Fibroblast of lung (primary cell): ENCODE measurements around the gene PCGF5. TPM values are rescaled to one million over a fixed set of nuclear protein-coding genes. Genes with fewer than 3 reads are reported as not detected.

Experiments used
- DNase-seq, 2 donors: peaks; one replicate each; pipeline versions ENCODE4 v3.0.0 to v3.0.0-alpha.2; 2010; ENCODE audit warnings: low read depth in 2 of 2
- H2AFZ ChIP-seq: 2 replicates; pipeline ENCODE4 v1.5.1; 2012; ENCODE audit warnings: low read length, control low read depth, inconsistent platforms
- H3K27ac ChIP-seq: 2 replicates; pipeline ENCODE4 v1.5.1; 2011; ENCODE audit warnings: low read length, control low read depth; ENCODE audit not compliant: insufficient read depth
- H3K27me3 ChIP-seq: 2 replicates; pipeline ENCODE4 v1.5.1; 2011; ENCODE audit warnings: mild to moderate bottlenecking, low read length; ENCODE audit not compliant: control insufficient read depth, insufficient read depth
- H3K36me3 ChIP-seq: 2 replicates; pipeline ENCODE4 v1.5.1; 2011; ENCODE audit warnings: low read length; ENCODE audit not compliant: control insufficient read depth, insufficient read depth
- H3K4me1 ChIP-seq: 2 replicates; pipeline ENCODE4 v1.5.1; 2011; ENCODE audit warnings: low read length; ENCODE audit not compliant: control insufficient read depth, insufficient read depth; ENCODE audit errors: extremely low read depth
- H3K4me2 ChIP-seq: 2 replicates; pipeline ENCODE4 v1.5.1; 2011; ENCODE audit warnings: low read length, control low read depth; ENCODE audit not compliant: insufficient read depth; ENCODE audit errors: extremely low read depth
- H3K4me3 ChIP-seq, 4 experiments: fragments of 200-600 bp in 1 of 4; sonication (generic) in 1 of 4; replicated peaks in 1 of 4; 2 replicates each; pipeline ENCODE4 v1.5.1; 2011 to 2016; ENCODE audit warnings: low read length in 4 of 4, low read depth in 3 of 4, mild to moderate bottlenecking in 3 of 4, control low read depth in 2 of 4, inconsistent platforms in 1 of 4, mixed read lengths in 1 of 4; ENCODE audit not compliant: insufficient read depth in 1 of 4; ENCODE audit errors: control extremely low read depth in 1 of 4
- H3K79me2 ChIP-seq: 2 replicates; pipeline ENCODE4 v1.5.1; 2012; ENCODE audit warnings: mild to moderate bottlenecking, low read length, inconsistent platforms; ENCODE audit not compliant: control insufficient read depth, insufficient read depth
- H3K9ac ChIP-seq: 2 replicates; pipeline ENCODE4 v1.5.1; 2011; ENCODE audit warnings: mild to moderate bottlenecking, low read length, control low read depth; ENCODE audit not compliant: insufficient read depth
- H3K9me3 ChIP-seq: 2 replicates; pipeline ENCODE4 v1.5.1; 2012; ENCODE audit warnings: low read depth, low read length; ENCODE audit not compliant: control insufficient read depth, insufficient read depth
- H4K20me1 ChIP-seq: 2 replicates; pipeline ENCODE4 v1.5.1; 2011; ENCODE audit warnings: low read length; ENCODE audit not compliant: control insufficient read depth, insufficient read depth; ENCODE audit errors: extremely low read depth
- EZH2 ChIP-seq: IDR thresholded peaks from 2 replicates; pipeline ENCODE4 v1.5.1; 2012; ENCODE audit warnings: low read length, control low read depth, mild to moderate bottlenecking; ENCODE audit errors: missing control alignments
- polyA plus RNA-seq, 2 donors: library from polyadenylated mRNA; depleted of rRNA in 1 of 2; stranded (reverse) in 1 of 2; unstranded in 1 of 2; fragments of >200 nt; gene quantifications; 2 replicates each; pipeline ENCODE4 v1.2.1, GENCODE V29; 2011 to 2012; ENCODE audit warnings: missing spikeins in 1 of 2
- total RNA-seq: library from RNA; depleted of rRNA; stranded (reverse); fragments of >200 nt; gene quantifications from 2 replicates; pipeline ENCODE4 v1.2.1, GENCODE V29; 2014
- TF ChIP-seq, protein P1 (sequence below), 2 donors: IDR thresholded peaks in 1 of 2; conservative IDR thresholded peaks in 1 of 2; 1 replicate in 1 of 2; 2 replicates in 1 of 2; pipeline ENCODE4 v1.5.1; 2011 to 2012; ENCODE audit warnings: low read length in 2 of 2, control low read depth in 1 of 2, inconsistent platforms in 1 of 2, low read depth in 1 of 2, mild to moderate bottlenecking in 1 of 2

The PCGF5 gene
- total and polyA plus RNA-seq, 2 donors (not counting 1 experiment from before 2014, with no cell fraction given), result 31.3 to 31.5 TPM

DNA sequence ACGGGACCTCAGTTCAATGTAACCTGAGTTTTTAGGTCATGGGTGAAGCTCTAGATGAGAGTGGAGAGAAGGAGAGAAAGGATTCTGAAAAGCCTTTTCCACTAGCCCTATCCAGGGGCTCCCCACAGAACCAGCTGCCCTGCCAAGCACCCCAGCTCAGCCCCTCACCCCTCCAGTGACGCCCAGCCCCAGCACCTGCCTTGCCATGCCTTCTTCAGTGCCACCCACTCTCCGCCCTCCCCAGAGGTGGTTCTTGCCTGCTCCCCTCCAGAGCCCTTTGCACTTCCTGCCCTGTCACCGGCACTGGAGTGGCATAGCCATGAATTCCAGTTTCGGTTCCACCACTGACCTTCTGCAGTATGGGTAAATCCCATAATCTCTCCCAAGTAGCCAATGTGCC is 70.1 kb downstream of the PCGF5 start:
- H2AFZ ChIP-seq, result no peak overlapping the region
- H3K4me3 ChIP-seq, result no peak overlapping the region
- no peak overlapping the region for H3K27ac ChIP-seq
- no peaks in the 10 kb centered on the region for H3K36me3 ChIP-seq
- no peak for DNase-seq
- TF ChIP-seq EZH2, result no peak
- TF ChIP-seq, protein P1, sequence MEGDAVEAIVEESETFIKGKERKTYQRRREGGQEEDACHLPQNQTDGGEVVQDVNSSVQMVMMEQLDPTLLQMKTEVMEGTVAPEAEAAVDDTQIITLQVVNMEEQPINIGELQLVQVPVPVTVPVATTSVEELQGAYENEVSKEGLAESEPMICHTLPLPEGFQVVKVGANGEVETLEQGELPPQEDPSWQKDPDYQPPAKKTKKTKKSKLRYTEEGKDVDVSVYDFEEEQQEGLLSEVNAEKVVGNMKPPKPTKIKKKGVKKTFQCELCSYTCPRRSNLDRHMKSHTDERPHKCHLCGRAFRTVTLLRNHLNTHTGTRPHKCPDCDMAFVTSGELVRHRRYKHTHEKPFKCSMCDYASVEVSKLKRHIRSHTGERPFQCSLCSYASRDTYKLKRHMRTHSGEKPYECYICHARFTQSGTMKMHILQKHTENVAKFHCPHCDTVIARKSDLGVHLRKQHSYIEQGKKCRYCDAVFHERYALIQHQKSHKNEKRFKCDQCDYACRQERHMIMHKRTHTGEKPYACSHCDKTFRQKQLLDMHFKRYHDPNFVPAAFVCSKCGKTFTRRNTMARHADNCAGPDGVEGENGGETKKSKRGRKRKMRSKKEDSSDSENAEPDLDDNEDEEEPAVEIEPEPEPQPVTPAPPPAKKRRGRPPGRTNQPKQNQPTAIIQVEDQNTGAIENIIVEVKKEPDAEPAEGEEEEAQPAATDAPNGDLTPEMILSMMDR (conservative IDR thresholded peaks at IDR 0.05 in 1 of 2, IDR thresholded peaks at IDR 0.05 in 1 of 2; ENCODE audit: low read depth in 1 of 2, low read length in 2 of 2), result no peak
- no peaks in the 10 kb centered on the region for H3K79me2 ChIP-seq
- H3K9ac ChIP-seq, result no peak overlapping the region
- H4K20me1 ChIP-seq, result no peaks in the 10 kb centered on the region
- no peaks in the 10 kb centered on the region for H3K9me3 ChIP-seq
- H3K4me1 ChIP-seq, result no peaks in the 10 kb centered on the region
- H3K27me3 ChIP-seq, result no peaks in the 10 kb centered on the region
- no peak overlapping the region for H3K4me2 ChIP-seq

DNA sequence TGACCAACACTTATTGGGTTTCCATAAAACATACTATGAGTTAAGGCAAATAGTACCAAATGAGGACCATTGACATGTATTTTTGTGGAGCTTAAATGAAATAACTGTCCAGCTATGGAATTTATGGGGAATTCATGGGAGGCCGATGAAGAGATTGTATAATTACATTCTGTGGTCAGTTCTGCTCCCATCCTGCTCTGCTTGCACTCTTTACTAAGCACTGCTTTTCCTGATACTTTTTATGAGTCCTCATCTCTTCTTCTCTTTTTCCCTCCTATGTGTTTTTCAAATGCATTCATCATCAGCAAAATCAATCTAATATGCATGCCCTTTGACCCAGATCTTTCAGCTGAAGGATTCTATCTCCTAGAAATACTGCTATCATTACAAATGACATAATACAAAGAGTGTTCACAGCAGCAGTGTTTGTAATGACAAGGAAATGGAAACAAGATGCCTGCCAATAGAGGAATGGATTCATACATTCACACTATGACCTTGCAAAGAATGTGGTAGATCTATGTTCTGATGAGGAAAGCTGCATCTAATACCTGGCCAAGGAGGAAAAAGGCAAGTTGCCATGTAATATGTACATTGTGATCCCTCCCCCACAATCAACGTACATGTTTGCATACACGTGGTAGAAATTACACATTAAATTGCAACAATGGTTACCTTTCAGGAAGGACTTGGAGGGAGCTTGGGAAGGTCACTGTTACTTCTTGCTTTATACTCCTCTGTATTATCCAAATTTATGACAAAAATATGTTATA is 73.9 kb downstream of the PCGF5 start:
- Histone ChIP-seq H3K36me3 (no peaks in the 10 kb centered on the region), H3K9me3 (no peaks in the 10 kb centered on the region), H3K4me2 (no peak overlapping the region), H3K4me3 (no peak overlapping the region), H3K4me1 (no peaks in the 10 kb centered on the region), H3K27ac (no peak overlapping the region), H2AFZ (no peak overlapping the region), H4K20me1 (no peaks in the 10 kb centered on the region), H3K9ac (no peak overlapping the region), H3K27me3 (no peaks in the 10 kb centered on the region), H3K79me2 (no peaks in the 10 kb centered on the region)
- DNase-seq, result peak in 1 of 2 donors; percentile 50
- TF ChIP-seq EZH2, result no peak
- TF ChIP-seq, protein P1 (conservative IDR thresholded peaks at IDR 0.05 in 1 of 2, IDR thresholded peaks at IDR 0.05 in 1 of 2; ENCODE audit: low read depth in 1 of 2, low read length in 2 of 2), result no peak

- no peaks in the 10 kb centered on the region for H3K79me2 ChIP-seq
- TF ChIP-seq, protein P1 (conservative IDR thresholded peaks at IDR 0.05 in 1 of 2, IDR thresholded peaks at IDR 0.05 in 1 of 2; ENCODE audit: low read depth in 1 of 2, low read length in 2 of 2), result no peak
- TF ChIP-seq EZH2, result no peak
- H3K4me2 ChIP-seq, result no peak overlapping the region
- H3K36me3 ChIP-seq, result no peaks in the 10 kb centered on the region
- no peak overlapping the region for H3K4me3 ChIP-seq
- no peak overlapping the region for H2AFZ ChIP-seq
- no peak overlapping the region for H3K27ac ChIP-seq
- DNase-seq, result peak in 1 of 2 donors; percentile 74
- no peaks in the 10 kb centered on the region for H3K9me3 ChIP-seq
- no peaks in the 10 kb centered on the region for H3K4me1 ChIP-seq
- H4K20me1 ChIP-seq, result no peaks in the 10 kb centered on the region
- no peak overlapping the region for H3K9ac ChIP-seq
- no peaks in the 10 kb centered on the region for H3K27me3 ChIP-seq
Measured at GRCh38 chr10:91295346-91295745, 74.9 kb downstream of the PCGF5 start.
